HS-5 (cell line): ENCODE data around the gene PKD2.
"Not testable (repeated sequence)": the region's sequence is repeated elsewhere in the genome, so short reads cannot be mapped to it uniquely, and the experiment has no call there.

Source experiments
- DNase-seq: peaks from one replicate; pipeline ENCODE4 v3.0.0-alpha.2; 2012; ENCODE audit warnings: low read depth

Gene PKD2

DNA sequence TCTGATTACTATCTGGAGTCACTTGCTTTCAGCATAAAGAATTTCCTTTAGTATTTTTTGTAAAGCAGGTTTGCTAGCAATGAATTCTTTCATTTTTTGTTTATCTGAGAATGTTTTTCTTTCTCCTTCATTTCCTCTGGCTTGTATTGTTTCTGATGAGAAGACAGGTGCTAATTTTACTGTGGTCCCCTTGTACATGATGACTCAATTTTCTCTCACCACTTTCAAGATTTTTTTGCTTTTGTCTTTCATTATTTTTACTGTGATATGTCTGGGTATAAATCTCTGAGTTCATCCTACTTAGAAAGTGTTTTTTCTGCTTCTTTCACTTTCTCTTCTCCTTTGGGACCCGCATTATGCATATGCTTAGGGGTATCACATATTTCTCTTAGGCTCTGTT, 62.6 kb downstream of the PKD2 start:
- DNase-seq: no peak

GRCh38 chr4:88075336-88075735, 67.9 kb downstream of the PKD2 start:
- DNase-seq: no peak

- DNase-seq: no peak
Measured at GRCh38 chr4:88077911-88078524, 70.6 kb downstream of the PKD2 start.

- DNase-seq: no peak
Measured at GRCh38 chr4:88078579-88078978, 71.1 kb downstream of the PKD2 start.

GRCh38 chr4:88080626-88081025, 73.2 kb downstream of the PKD2 start:
- DNase-seq: no peak

GRCh38 chr4:88087004-88087403, 79.6 kb downstream of the PKD2 start:
- no peak for DNase-seq

GRCh38 chr4:88090898-88091297, 83.5 kb downstream of the PKD2 start:
- no peak for DNase-seq

- DNase-seq: no peak
Measured at GRCh38 chr4:88091378-88091777, 83.9 kb downstream of the PKD2 start.

DNA sequence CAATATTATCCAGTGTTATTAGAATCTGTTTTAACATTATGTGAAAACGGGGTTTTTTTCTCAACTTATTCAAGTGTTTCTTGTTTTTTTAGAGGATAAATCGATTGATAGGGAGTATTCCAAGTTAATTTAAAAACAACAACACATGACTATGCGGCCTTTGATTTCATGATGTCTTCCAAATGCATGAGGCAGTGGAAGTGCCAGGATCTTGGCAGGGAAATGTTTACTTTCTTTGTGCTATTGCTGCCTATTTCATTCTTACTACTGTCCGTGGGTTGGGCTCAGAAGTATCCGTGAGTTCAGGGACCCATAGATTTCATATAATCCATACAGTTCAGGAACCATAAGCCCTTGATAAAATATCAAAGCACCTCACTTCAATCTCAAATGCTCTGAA, 86.4 kb downstream of the PKD2 start:
- DNase-seq: no peak

DNA sequence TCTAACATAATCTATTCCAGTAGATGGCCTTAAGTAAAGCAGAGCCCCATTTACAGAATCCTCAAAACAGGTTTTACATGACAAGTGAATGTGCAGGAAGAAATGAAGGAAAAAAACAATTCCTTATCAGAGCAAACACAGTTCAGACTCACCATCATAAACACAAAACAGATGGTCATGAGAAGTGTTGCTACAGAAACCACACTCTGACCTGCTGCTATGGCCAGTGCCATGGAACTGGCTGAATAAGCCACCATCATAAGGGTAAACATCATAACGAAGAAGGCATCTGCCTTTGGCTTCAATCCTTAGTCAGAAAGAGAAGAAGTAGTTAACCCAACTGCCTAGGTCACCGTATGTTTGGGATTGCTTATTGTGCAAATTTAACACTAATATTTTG, 89.9 kb downstream of the PKD2 start:
- DNase-seq: peak; percentile 31

- DNase-seq: peak; percentile 14
Measured at GRCh38 chr4:88097781-88098180, 90.3 kb downstream of the PKD2 start.

DNA sequence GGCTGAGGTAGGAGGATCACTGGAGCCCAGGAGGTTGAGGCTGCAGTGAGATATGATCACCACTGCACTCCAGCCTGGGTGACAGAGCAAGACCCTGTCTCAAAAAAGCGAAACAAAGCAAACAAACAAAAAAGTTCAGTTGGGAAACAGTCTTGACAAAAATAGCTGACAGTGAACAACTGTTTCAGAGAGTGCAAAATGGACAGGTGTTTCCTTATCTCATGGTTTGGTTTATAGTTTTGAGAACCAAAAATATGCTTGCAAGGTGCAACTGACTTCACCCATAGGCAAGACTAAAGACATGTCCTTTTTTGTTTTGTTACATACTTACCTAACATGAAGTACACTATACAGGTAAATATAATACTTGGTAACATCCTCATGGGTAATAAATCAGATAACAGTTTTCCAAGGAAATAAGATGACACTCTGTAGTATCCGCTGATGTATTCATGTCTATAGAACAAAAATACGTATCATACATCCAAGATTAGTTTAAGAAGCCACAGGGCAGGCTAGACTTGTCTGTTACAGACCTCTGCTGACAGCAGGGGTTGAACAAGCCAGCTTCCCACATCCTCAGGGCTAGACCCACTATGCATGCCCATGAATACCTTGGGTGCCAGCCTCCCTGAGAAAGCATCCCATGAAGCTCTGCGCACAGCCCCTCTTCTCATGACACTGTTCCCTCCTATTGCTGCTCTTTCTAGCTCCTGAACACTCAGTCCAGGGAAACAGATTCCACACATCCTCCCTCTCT, 91.7 kb downstream of the PKD2 start:
- no peak for DNase-seq

- no peak for DNase-seq
Measured at GRCh38 chr4:88101165-88101564, 93.7 kb downstream of the PKD2 start.

GRCh38 chr4:88102026-88102425, 94.6 kb downstream of the PKD2 start:
- no peak for DNase-seq

DNA sequence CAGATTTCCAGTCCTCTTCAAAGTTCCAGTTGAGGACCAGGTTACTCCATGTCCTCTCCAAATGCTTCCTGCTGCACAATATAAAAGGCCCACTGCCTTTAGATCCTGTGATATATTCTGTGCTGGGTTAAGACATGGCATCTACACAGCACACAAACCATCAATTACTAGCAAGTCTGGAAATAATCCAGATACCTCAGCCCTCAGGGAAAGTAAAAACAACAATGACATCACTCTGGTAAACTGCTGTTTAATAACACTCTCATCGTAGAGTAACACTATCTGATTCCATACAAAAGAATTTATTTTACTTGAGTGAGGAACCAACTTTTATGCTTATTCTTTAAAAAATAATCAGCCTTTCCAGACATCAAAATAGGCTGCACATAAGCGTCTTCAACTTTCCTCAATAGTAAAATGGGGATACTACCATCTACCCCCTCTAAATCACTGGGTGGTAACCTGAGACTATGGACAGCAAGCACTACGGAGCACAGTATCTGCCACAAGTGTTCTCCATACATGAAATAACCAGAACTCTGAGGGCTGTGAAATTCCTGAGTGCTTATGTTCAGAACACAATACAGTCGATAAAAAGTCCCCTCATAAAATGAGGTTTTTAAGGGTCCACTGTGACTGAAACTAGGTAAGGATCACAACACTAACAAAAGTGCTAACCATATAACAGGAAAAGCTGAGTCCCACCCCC, 97.6 kb downstream of the PKD2 start:
- peak; percentile 49 for DNase-seq

GRCh38 chr4:88106205-88106604, 98.8 kb downstream of the PKD2 start:
- DNase-seq: peak; percentile 35

DNA sequence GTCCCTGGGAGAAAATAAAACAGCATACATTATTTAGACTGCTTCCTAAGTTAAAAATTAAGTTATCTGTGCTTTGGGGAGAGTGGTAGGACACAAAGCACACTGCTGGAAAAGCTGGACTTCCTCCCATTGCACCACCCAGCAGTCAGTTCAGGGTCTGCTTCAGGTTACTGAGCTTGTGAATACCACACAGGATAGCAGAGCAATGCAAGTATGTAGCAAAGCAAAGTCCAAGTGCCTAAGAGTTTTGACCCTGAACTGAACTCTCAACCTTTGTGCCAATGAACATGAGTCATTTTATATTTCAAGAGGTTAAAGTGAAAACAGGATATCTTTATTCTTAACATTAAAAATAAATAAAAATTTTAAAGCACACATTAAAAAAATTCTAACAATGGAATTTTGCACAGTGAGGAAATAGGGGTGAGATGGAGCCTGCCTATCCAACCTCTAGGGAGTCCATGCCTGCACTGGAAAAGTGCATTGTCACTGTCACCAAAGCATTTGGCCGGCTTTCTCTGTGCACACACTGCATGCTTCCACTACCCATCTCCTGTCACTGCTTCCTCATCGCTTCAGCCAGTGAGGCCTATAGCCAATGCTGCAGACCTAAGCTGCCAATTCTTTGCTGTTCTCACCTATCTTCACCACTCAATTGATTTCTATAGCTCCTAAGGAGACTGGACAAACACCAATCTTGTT, 100.1 kb downstream of the PKD2 start:
- no peak for DNase-seq

GRCh38 chr4:88108108-88108465, 100.7 kb downstream of the PKD2 start:
- DNase-seq: not testable (repeated sequence)

GRCh38 chr4:88108747-88109122, 101.3 kb downstream of the PKD2 start:
- DNase-seq: no peak

DNA sequence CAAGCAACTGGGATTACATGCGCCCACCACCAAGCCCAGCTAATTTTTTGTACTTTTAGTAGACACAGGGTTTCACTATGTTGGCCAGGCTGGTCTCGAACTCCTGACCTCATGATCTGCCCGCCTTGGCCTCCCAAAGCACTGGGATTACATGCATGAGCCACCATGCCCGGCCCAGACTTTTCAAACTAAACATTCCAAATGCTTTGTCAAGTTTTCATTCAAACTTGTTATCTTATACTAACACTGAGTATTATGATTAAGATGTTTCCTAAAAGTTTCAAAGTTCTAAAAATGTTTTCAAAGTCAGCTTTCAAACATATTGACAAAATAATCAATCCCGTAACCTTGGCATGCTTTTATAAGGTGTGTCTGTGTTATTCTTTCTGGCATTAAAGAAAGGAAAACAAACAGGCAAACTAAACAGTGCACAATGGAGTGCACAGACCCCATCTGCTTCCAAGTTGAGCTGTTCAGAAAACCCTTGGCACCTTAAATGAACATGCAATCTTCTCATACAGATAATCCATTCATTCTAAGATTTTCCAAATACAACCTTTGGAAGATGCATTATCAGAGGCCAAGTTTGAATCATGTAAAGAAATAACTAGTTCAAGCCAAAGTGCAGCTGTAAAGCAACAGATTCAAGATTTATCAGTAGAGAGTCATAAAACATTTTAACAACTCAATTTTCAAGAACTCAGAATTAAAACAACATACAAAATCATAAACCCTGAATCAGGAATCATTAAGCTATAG, 101.9 kb downstream of the PKD2 start:
- no peak for DNase-seq

DNA sequence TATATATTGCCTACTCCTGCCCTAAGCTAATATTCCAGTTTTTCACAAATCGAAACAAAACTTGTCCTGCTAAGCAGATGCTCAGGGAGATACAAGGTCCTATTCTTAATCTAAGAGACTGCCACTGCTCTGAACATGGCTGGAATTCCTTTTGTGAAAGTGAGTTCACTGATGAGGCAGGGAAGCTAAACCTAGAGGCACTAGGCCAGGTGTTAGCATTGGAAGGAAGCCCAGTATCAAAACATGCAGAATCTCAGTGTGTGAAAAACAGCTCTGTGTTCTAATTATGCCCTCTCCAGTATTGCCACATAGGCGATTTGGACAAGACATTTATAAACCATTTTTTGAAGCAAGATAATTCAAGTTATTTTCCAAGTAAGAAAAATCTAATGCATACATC, 103.4 kb downstream of the PKD2 start:
- no peak for DNase-seq

GRCh38 chr4:88112856-88113255, 105.4 kb downstream of the PKD2 start:
- no peak for DNase-seq
